Left lung (tissue), 10 donors: Measurements from ENCODE around the gene PIWIL1. TPM values are rescaled to one million over a fixed set of nuclear protein-coding genes. Genes with fewer than 3 reads are reported as not detected.

Experiments used
- ATAC-seq: fragments of 200-7000 bp; cut with Tn5 transposase; one replicate; pipeline ENCODE4 v1.9.1; 2020; ENCODE audit warnings: moderate library complexity
- DNase-seq, 4 donors: peaks; one replicate each; pipeline ENCODE4 v3.0.0-alpha.2; 2013 to 2020
- H3K27ac ChIP-seq, 2 donors: fragments of 200-600 bp; sonication (generic) in 1 of 2; one replicate each; pipeline versions ENCODE4 v1.5.0 to v1.8.0; 2020 to 2021
- H3K27me3 ChIP-seq, 2 donors: fragments of 200-600 bp; sonication (generic) in 1 of 2; one replicate each; pipeline versions ENCODE4 v1.5.0 to v1.8.0; 2020 to 2021
- H3K36me3 ChIP-seq, 2 donors: fragments of 200-600 bp; sonication (generic) in 1 of 2; one replicate each; pipeline versions ENCODE4 v1.5.0 to v1.8.0; 2020 to 2021
- H3K4me1 ChIP-seq, 2 donors: fragments of 200-600 bp; one replicate each; pipeline ENCODE4 v1.8.0; 2021
- H3K4me3 ChIP-seq, 2 donors: fragments of 200-600 bp; sonication (generic) in 1 of 2; one replicate each; pipeline versions ENCODE4 v1.5.0 to v1.8.0; 2020 to 2021; ENCODE audit warnings: mild to moderate bottlenecking in 1 of 2
- H3K9me3 ChIP-seq, 2 donors: fragments of 200-600 bp; sonication (generic) in 1 of 2; one replicate each; pipeline versions ENCODE4 v1.5.0 to v1.8.0; 2020 to 2021
- CTCF ChIP-seq, 2 donors: fragments of 200-600 bp; sonication (generic) in 1 of 2; IDR thresholded peaks; one replicate each; pipeline versions ENCODE4 v1.5.0 to v1.8.0; 2021; ENCODE audit warnings: antibody characterized with exemption in 2 of 2
- intact Hi-C, 2 donors: fragments of 100-400 bp; cut with DNase I; formaldehyde crosslinking; loops; one replicate each; pipeline versions ENCODE4 v1.11.2 to v1.14.2; 2022
- polyA plus RNA-seq, 6 donors: library from polyadenylated mRNA; unstranded; fragments of 120-200 nt; gene quantifications; one replicate each; pipeline ENCODE4 v1.2.1, GENCODE V29; 2013; ENCODE audit not compliant: insufficient read length in 6 of 6
- total RNA-seq, 2 donors: library from RNA; stranded (reverse); fragmentation: NEBNext Ultra II Directional; extraction: Animal tissue kit (Norgen Biotek cat#: 25700); gene quantifications; one replicate each; pipeline ENCODE4 v1.2.1, GENCODE V29; 2021
- donor health status: DM: no; HTN: yes; CAD: no.
- donor health status: DM: no; HTN: no; CAD: no.

PIWIL1 gene
- total and polyA plus RNA-seq, 8 donors = 0.04 to 0.82 (median 0.08) TPM; not detected in 4

- peaks cover 0 to 8% of the 10 kb centered on the region in 2 donors for H3K27me3 ChIP-seq
- DNase-seq (no peak), ATAC-seq (no peak)
- H3K9me3 ChIP-seq = peaks cover 0 to 8% of the 10 kb centered on the region in 2 donors
- no peak overlapping the region for H3K4me3 ChIP-seq
- H3K4me1 ChIP-seq = no peaks in the 10 kb centered on the region
- no peaks in the 10 kb centered on the region for H3K36me3 ChIP-seq
- TF ChIP-seq CTCF (IDR thresholded peaks at IDR 0.05) = no peak
- intact Hi-C loops = no loop called here
- H3K27ac ChIP-seq = no peak overlapping the region
Measured at GRCh38 chr12:130298322-130299021, 39.2 kb upstream of the PIWIL1 start.

GRCh38 chr12:130299574-130299973, 38.1 kb upstream of the PIWIL1 start:
- H3K36me3 ChIP-seq = no peaks in the 10 kb centered on the region
- DNase-seq (no peak), ATAC-seq (no peak)
- peaks cover 0 to 8% of the 10 kb centered on the region in 2 donors for H3K27me3 ChIP-seq
- H3K4me1 ChIP-seq = no peaks in the 10 kb centered on the region
- H3K4me3 ChIP-seq = no peak overlapping the region
- intact Hi-C loops = no loop called here
- TF ChIP-seq CTCF (IDR thresholded peaks at IDR 0.05) = no peak
- peaks cover 0 to 4% of the 10 kb centered on the region in 2 donors for H3K9me3 ChIP-seq
- no peak overlapping the region for H3K27ac ChIP-seq

GRCh38 chr12:130300090-130300489, 37.6 kb upstream of the PIWIL1 start:
- DNase-seq = no peak
- no peak overlapping the region for H3K4me3 ChIP-seq
- peaks cover 0 to 4% of the 10 kb centered on the region in 2 donors for H3K9me3 ChIP-seq
- H3K27ac ChIP-seq = no peak overlapping the region
- intact Hi-C loops = no loop called here
- no peak for TF ChIP-seq CTCF (IDR thresholded peaks at IDR 0.05)
- no peaks in the 10 kb centered on the region for H3K4me1 ChIP-seq
- no peaks in the 10 kb centered on the region for H3K36me3 ChIP-seq
- H3K27me3 ChIP-seq = peaks cover 0 to 8% of the 10 kb centered on the region in 2 donors
- no peak for ATAC-seq

GRCh38 chr12:130300737-130301535, 36.8 kb upstream of the PIWIL1 start:
- DNase-seq = no peak
- Histone ChIP-seq H3K36me3 (no peaks in the 10 kb centered on the region), H3K27ac (no peak overlapping the region), H3K4me1 (no peaks in the 10 kb centered on the region), H3K27me3 (peaks cover 0 to 8% of the 10 kb centered on the region in 2 donors), H3K9me3 (peaks cover 0 to 4% of the 10 kb centered on the region in 2 donors), H3K4me3 (no peak overlapping the region)
- no peak for TF ChIP-seq CTCF (IDR thresholded peaks at IDR 0.05)
- intact Hi-C loops = no loop called here
- no peak for ATAC-seq

- TF ChIP-seq CTCF (IDR thresholded peaks at IDR 0.05) = no peak
- Histone ChIP-seq H3K4me3 (no peak overlapping the region), H3K27ac (no peak overlapping the region), H3K36me3 (no peaks in the 10 kb centered on the region), H3K9me3 (peaks cover 0 to 4% of the 10 kb centered on the region in 2 donors), H3K4me1 (no peaks in the 10 kb centered on the region), H3K27me3 (peaks cover 0 to 8% of the 10 kb centered on the region in 2 donors)
- DNase-seq (no peak), ATAC-seq (no peak)
- intact Hi-C loops = no loop called here
Measured at GRCh38 chr12:130301559-130301958, 36.1 kb upstream of the PIWIL1 start.
